SK-N-SH (cell line): ENCODE data around the gene SETD5.

ENCODE experiments used
- CTCF ChIP-seq: fragments of 200-600 bp; sonication (generic); IDR thresholded peaks from 2 replicates; pipeline ENCODE4 v1.6.1; 2017; ENCODE audit warnings: antibody characterized with exemption, mild to moderate bottlenecking, moderate library complexity
- IRF3 ChIP-seq: fragments of 150-350 bp; IDR thresholded peaks from 2 replicates; pipeline ENCODE4 v1.6.1; 2016; ENCODE audit warnings: mild to moderate bottlenecking, low read depth, low read length
- POLR2AphosphoS5 ChIP-seq: IDR thresholded peaks from 2 replicates; pipeline ENCODE4 v1.6.1; 2012; ENCODE audit warnings: low read depth, low read length
- TEAD4 ChIP-seq: IDR thresholded peaks from 2 replicates; pipeline ENCODE4 v1.4.0; 2012; ENCODE audit warnings: mild to moderate bottlenecking, borderline replicate concordance; ENCODE audit not compliant: insufficient read depth

DNA sequence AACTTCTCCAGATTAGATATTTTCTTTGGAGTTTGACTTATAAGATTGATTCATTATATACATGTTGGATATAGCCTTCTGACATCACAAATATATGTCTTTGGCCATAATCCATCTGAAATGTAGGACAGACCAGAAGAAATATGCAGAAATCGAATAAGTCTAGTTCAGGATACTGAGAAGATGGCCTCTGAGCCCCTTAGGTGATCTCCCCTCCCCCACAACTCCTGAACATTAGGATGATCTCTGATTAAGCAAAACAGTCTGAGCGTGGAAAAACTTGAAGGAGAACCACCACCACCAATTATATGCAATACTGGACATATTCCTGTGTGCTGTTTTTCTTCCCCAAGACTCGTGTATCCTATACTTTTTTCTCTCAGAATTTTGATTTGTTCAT, 3.2 kb downstream of the SETD5 start:
- TF ChIP-seq CTCF (no peak), TEAD4 (no peak), POLR2AphosphoS5 (no peak), IRF3 (no peak)
